ENCODE measurements around the gene TMEM232. TPM values are rescaled to one million over a fixed set of nuclear protein-coding genes. Genes with fewer than 3 reads are reported as not detected.
A peak's percentile ranks its signal among the peaks of the same experiment; 100 is the strongest.

The TMEM232 gene
- total RNA-seq, 1 experiment from 2014 or later, result 1.1 TPM

- DNase-seq (ENCODE audit: low read depth), result no peak
These were observed 209.1 kb downstream of the TMEM232 start for GRCh38 chr5:110517396-110517795.

DNA sequence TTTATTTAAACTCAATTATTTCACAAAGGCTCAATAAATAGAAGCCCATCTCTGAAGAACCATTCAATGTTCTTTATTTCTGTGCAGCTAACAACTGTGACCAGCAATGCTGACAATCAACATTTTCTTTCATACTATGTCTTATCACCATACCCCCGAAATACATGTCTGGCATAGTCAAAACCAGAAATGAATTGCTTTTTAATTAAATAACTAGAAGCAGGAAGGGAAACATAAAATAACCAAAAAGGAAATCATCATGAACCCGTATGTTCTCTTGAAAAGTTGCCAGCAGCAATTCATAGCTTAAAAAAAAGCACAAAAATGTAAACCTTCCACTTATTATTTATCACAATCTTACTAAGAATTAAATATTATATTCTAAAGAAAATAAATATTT is 212.4 kb downstream of the TMEM232 start:
- DNase-seq (ENCODE audit: low read depth), result no peak

DNA sequence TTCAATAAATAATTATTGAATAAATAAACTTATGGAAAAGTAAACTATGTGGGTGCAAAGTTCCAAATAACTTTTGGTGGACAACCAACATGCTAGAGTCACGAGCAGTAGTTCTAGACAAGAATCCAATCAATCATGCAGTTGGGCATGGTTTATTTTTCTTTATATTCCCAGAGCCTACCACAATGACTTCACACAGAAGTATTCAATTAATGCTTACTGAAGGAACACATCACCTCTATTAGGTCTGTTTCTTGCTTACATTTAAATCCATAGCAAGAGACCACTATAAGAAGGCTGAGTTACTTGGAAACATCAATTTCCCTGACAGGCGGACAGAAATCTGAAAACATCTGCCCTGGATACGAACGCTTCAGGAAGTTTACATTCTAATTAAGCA is 214.2 kb downstream of the TMEM232 start:
- no peak for DNase-seq (ENCODE audit: low read depth)

- DNase-seq (ENCODE audit: low read depth), result peak; percentile 4
These were observed 216.3 kb downstream of the TMEM232 start for GRCh38 chr5:110510146-110510545.

- no peak for DNase-seq (ENCODE audit: low read depth)
These were observed 218.5 kb downstream of the TMEM232 start for GRCh38 chr5:110507972-110508371.

DNA sequence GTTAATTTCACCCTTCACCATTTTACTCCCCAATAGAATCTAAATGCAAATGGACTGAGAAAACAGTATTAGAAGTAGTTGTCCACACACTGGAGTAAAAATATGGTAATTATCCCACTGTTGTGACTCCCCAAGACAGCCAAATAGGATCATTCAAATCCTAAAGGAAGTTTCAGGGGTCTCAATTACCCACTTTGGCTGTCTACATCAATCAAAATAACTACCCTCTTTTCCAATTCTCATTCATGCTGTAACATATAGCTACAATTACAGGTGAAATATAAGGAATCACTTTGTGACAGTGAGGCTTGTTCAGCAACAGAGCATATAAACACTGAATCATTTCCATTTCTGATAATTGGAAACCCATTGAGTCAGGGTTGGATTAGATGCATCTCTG is 220.1 kb downstream of the TMEM232 start:
- no peak for DNase-seq (ENCODE audit: low read depth)

DNA sequence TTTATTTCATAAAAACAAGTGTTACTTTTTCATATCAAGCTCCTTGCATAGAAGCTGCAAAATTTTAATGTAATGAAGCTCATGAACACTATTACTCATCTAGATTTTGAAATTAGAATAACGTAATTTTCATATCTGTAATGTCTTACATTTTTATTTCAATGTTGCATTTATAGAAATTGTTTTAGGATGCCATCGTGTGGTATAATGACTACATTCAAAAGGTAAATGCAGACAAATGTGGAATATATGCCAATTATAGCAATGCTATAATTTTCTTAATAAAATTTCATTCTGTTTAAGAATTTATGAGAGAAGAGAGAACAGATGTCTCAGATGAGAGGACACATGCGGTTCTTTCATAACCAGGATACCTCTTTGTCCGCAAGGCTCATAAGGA is 230.2 kb downstream of the TMEM232 start:
- no peak for DNase-seq (ENCODE audit: low read depth)

- no peak for DNase-seq (ENCODE audit: low read depth)
These were observed 234.0 kb downstream of the TMEM232 start for GRCh38 chr5:110492446-110492845.

DNA sequence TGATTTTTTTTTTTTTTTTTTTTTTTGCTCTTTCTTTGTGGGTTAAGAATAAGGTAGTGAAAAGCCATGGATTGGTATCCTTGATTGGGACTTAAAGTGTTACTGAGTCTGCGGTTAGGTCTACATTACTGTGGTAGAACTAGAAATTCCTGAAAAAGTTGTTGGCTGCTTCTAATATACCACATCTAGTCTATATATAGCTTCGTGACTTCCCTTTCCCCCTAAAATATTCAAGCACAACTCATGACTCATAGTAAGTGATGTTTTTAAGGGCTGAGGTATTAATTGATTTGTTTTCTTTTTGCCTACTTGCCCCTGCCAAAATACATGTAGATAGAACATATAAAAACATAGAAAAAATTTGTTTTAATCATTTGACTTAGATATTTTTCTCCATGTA is 247.6 kb downstream of the TMEM232 start:
- DNase-seq (ENCODE audit: low read depth), result peak; percentile 90

DNA sequence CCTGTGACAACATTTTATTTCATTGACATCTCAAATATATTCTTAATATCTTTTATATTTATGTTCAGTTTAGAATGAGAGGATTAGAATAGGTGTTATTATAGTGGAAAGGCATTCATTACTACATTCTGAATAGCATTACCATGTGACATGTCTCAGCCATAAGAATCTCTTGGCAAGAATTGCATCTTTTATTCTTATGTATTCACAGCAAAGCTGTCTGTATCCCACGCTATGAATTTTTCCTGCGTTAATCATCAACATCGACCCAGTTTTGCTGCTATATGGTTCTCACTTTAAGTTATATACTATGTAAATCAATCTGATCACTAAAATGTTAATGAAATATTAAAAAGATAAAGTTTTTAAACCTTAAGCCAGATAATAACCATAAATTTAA is 248.6 kb downstream of the TMEM232 start:
- peak; percentile 10 for DNase-seq (ENCODE audit: low read depth)

- DNase-seq (ENCODE audit: low read depth), result no peak
These were observed 250.3 kb downstream of the TMEM232 start for GRCh38 chr5:110476164-110476563.

DNA sequence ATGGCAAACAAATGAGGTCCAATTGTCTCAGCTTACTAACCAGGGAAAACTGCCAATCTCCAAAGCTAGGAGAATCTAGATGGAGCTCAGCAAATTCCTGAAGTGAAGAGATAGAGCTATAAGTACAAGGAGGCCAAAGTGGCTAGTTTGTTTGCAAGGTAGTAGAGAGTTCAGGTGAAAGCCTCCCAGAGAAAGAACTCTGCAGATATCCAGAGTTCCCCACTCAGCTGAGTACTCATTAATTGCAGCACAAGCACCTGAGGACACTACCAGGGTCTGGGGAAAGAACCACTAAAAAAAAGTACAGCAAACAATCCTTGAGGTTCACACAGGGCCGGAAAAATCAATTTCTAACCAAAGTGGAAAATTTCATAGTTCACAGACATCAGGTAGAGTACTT is 250.9 kb downstream of the TMEM232 start:
- no peak for DNase-seq (ENCODE audit: low read depth)

GRCh38 chr5:110469486-110469885 is 257.0 kb downstream of the TMEM232 start:
- DNase-seq (ENCODE audit: low read depth), result no peak

DNA sequence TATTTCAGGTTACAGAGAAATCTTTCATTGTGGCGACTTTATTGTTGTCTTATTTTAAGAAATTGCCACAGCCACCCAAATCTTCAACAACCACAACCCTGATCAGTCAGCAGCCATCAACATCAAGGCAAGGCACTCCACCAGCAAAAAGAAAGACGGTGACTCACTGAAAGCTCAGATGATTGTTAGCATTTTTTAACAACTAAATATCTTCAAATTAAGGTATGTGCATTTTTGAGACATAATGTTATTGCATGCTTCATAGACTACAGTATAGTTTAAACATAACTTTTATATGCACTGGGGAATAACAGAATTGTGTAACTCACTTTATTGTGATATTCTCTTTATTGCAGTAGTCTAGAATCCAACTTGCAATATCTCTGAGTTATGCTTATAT is 263.4 kb downstream of the TMEM232 start:
- DNase-seq (ENCODE audit: low read depth), result no peak

GRCh38 chr5:110460837-110461236 is 265.6 kb downstream of the TMEM232 start:
- DNase-seq (ENCODE audit: low read depth), result no peak

DNA sequence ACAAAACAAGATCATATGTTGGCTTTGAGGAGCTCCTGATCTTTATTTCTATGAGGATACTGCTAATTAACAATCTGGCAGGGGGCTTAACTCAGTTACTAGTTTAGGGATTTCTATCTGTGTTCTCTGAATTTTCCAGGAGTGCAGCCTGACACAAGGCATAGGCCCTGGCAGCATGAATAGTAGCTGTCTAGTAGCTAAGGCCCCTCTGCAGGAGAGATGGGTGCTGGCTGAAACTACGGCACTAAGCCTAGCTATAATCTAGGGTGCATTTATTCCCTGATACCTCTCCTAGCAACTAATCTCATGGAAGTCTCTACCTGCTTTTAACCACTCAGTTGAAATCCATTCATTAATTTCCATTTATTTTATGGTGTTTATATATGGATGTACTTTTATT is 268.2 kb downstream of the TMEM232 start:
- no peak for DNase-seq (ENCODE audit: low read depth)

- no peak for DNase-seq (ENCODE audit: low read depth)
These were observed 283.6 kb downstream of the TMEM232 start for GRCh38 chr5:110442856-110443255.

DNA sequence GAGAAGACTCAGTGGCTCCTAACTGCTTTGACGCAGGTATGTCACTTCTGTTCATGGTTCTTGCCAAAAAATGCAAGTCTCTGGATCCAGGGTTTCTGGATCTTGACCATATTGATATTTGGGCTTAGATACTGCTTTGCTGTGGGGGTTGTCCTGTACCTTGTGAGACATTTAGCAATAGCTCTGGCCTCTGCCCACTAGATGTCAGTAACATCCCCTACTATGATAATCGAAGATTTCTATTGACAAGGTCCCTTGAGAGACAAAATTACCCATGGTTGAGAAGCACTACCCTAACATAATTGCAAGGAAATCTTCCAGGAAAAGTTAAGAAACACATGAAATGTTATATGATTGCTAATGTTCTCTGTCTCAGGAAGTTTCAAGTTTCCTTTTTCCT is 285.4 kb downstream of the TMEM232 start:
- peak; percentile 57 for DNase-seq (ENCODE audit: low read depth)

DNA sequence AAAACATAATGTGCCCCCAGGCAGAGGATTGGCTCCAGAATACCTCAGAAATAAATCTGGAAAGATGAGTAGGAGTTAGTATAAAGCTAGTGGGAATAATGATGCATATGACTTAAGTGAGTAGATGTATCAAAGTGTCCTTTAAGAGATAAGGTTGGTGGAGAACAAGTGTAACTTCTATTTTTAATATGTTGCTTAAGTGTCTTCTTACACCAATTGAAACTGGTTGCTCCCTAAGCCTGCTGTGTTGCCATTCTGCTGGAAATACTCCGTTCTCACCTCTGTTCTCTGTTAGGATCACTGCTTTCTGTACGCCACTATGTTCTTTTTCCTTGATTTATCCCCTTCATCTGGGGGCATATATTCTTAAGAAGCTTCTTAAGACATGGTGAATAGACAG is 286.4 kb downstream of the TMEM232 start:
- no peak for DNase-seq (ENCODE audit: low read depth)

DNA sequence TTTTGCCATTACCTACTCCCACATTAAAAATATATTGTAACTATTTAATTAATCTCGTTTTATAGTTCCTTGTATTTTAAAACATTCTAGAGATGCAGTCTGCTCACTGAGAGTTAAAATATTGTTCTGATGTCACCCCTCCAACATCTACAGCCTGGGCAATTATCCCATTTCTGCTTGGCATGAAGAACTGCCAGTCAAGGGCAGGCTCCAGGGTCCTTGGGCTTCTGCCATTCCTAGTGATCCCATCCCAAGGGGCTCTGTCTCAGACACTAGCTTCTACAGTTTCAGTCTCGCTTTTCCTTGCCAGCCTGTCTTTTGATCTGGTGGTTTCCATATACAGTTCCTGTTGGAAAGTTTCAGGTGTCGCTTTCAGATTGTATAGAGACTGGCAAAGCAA is 287.2 kb downstream of the TMEM232 start:
- DNase-seq (ENCODE audit: low read depth), result no peak

GRCh38 chr5:110435207-110435606 is 291.3 kb downstream of the TMEM232 start:
- no peak for DNase-seq (ENCODE audit: low read depth)

GRCh38 chr5:110431603-110432002 is 294.9 kb downstream of the TMEM232 start:
- DNase-seq (ENCODE audit: low read depth), result no peak

GRCh38 chr5:110414360-110414759 is 312.1 kb downstream of the TMEM232 start:
- DNase-seq (ENCODE audit: low read depth), result peak; percentile 9

- DNase-seq (ENCODE audit: low read depth), result peak; percentile 15
These were observed 312.6 kb downstream of the TMEM232 start for GRCh38 chr5:110413856-110414255.

DNA sequence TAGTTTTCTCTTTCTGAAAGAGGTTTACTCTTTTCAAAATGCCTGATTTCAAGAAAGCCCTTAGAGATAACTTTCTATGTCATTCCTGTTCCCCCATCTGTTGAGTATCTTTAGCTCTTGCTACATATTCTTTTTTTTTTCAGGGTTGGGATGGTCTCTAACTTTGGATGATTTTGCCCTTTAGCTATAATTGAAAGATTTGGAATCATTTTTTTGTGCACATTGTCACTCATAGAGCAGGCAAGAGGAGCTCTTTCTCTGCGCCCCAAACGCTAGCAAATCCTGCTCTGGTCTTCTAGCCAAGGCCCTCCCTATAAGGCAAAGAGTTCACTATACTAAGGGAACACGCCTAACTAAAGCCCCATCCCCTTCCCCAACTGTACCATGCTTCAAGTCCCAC is 316.9 kb downstream of the TMEM232 start:
- DNase-seq (ENCODE audit: low read depth), result no peak
